Measurements from ENCODE around the gene ALPG. TPM values are rescaled to one million over a fixed set of nuclear protein-coding genes. Genes with fewer than 3 reads are reported as not detected.
"Not testable (repeated sequence)": the region's sequence is repeated elsewhere in the genome, so short reads cannot be mapped to it uniquely, and the experiment has no call there.

The ALPG gene
- total RNA-seq: not detected

- no peak for ATAC-seq
- no peak for DNase-seq (ENCODE audit: low spot score)
- intact Hi-C loops (cut with DNase I): no loop called here
These were observed at the start of gene ALPG for GRCh38 chr2:232406556-232407310. Gene ALPG (plus strand): TSS chr2:232406844. CDS start chr2:232406895, 51 bp downstream.

- DNase-seq (ENCODE audit: low spot score): no peak
- no peak for ATAC-seq
- intact Hi-C loops (cut with DNase I): no loop called here
These were observed 45.0 kb upstream of the ALPG start for GRCh38 chr2:232361646-232362045.

GRCh38 chr2:232362174-232362900 lies 44.3 kb upstream of the ALPG start:
- intact Hi-C loops (cut with DNase I): no loop called here

GRCh38 chr2:232363064-232363783 lies 43.4 kb upstream of the ALPG start:
- intact Hi-C loops (cut with DNase I); ATAC-seq: not testable (repeated sequence)
- DNase-seq (ENCODE audit: low spot score): peak; percentile 34

More at GRCh38 chr2:232362174-232362900, 44.3 kb upstream of the ALPG start:
- DNase-seq (ENCODE audit: low spot score): peak; percentile 42
- no peak for ATAC-seq

- no peak for ATAC-seq
- intact Hi-C loops (cut with DNase I): no loop called here
- peak; percentile 9 for DNase-seq (ENCODE audit: low spot score)
These were observed 42.6 kb upstream of the ALPG start for GRCh38 chr2:232363784-232364615.

GRCh38 chr2:232364806-232365594 lies 41.6 kb upstream of the ALPG start:
- intact Hi-C loops (cut with DNase I); ATAC-seq: not testable (repeated sequence)
- DNase-seq (ENCODE audit: low spot score): peak; percentile 45

- ATAC-seq (peak; percentile 50), DNase-seq (ENCODE audit: low spot score) (peak; percentile 49)
- intact Hi-C loops (cut with DNase I): no loop called here
These were observed 40.9 kb upstream of the ALPG start for GRCh38 chr2:232365621-232366321.

GRCh38 chr2:232366461-232366860 lies 40.2 kb upstream of the ALPG start:
- peak; percentile 26 for DNase-seq (ENCODE audit: low spot score)
- intact Hi-C loops (cut with DNase I); ATAC-seq: not testable (repeated sequence)

- intact Hi-C loops (cut with DNase I): no loop called here
- DNase-seq (ENCODE audit: low spot score): peak; percentile 31
- ATAC-seq: no peak
These were observed 39.6 kb upstream of the ALPG start for GRCh38 chr2:232367016-232367415.

GRCh38 chr2:232367591-232368233 lies 38.9 kb upstream of the ALPG start:
- intact Hi-C loops (cut with DNase I): no loop called here
- peak; percentile 43 for DNase-seq (ENCODE audit: low spot score)
- ATAC-seq: no peak

GRCh38 chr2:232368311-232368731 lies 38.3 kb upstream of the ALPG start:
- intact Hi-C loops (cut with DNase I): no loop called here
- peak; percentile 45 for DNase-seq (ENCODE audit: low spot score)
- ATAC-seq: no peak

GRCh38 chr2:232369126-232369951 lies 37.3 kb upstream of the ALPG start:
- peak; percentile 37 for DNase-seq (ENCODE audit: low spot score)

GRCh38 chr2:232370007-232370406 lies 36.6 kb upstream of the ALPG start:
- DNase-seq (ENCODE audit: low spot score); intact Hi-C loops (cut with DNase I); ATAC-seq: not testable (repeated sequence)

More at GRCh38 chr2:232369126-232369951, 37.3 kb upstream of the ALPG start:
- ATAC-seq: no peak
- intact Hi-C loops (cut with DNase I): no loop called here

- ATAC-seq: no peak
- intact Hi-C loops (cut with DNase I): no loop called here
- peak; percentile 26 for DNase-seq (ENCODE audit: low spot score)
These were observed 34.1 kb upstream of the ALPG start for GRCh38 chr2:232372231-232373208.

- intact Hi-C loops (cut with DNase I): no loop called here
- no peak for ATAC-seq
- no peak for DNase-seq (ENCODE audit: low spot score)
These were observed 32.3 kb upstream of the ALPG start for GRCh38 chr2:232374356-232374755.

Data from sciatic nerve (tissue), 2 donors.